Measurements from ENCODE around the gene KANK2.

KANK2 gene

DNA sequence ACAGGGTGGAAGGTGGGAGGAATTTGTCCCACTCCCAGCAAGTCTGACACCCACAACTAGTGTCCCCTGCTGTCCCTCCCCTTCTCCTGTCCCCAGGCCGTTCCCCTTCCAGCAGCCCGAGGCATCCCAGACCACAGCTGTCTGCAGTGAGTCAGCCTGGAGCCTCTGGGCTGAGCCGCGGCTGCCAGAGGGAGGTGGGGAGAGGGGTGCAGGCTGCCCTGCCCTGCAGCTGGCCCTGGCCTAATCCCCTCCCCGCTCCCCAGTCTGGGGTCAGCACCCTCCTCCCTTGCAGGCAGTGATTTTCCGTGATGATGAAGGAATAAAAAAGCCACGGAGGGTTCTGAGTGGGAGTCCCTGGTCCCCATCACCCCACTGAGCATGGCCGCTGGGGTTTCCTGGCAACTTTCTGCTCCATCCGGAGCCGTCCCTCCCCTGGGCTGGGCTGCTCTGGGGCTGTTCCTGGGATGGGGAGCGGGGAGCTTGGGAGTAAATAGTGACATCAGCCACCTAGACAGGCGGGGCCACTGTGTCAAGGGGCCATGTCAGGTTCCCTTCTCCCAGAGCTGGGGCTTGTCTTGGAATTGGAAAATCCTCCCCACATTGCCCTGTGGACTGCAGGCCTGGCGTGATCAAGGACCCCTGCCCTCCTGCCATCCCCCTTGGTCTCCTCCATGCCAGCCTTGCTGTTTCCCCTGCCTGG lies 58.6 kb downstream of the KANK2 start:
- H4K20me1 ChIP-seq (ENCODE audit: control insufficient read depth, insufficient read depth, low read depth, low read length) = no peaks in the 10 kb centered on the region
- no peaks in the 10 kb centered on the region for H3K79me2 ChIP-seq (ENCODE audit: control insufficient read depth, low read length)
- peaks cover 70% of the 10 kb centered on the region for H3K4me1 ChIP-seq (ENCODE audit: control insufficient read depth, low read length)
- no peaks in the 10 kb centered on the region for H3K9me3 ChIP-seq (ENCODE audit: control insufficient read depth, insufficient read depth, low read length)
- no peaks in the 10 kb centered on the region for H3K9me2 ChIP-seq (replicated peaks; ENCODE audit: control insufficient read depth, low read length)
- no peaks in the 10 kb centered on the region for H3K27me3 ChIP-seq (ENCODE audit: control insufficient read depth, low read length)
- peak overlapping the region; percentile 30 for H3K4me3 ChIP-seq (ENCODE audit: low read length)
- no peak for TF ChIP-seq EZH2phosphoT487 (IDR thresholded peaks at IDR 0.05; ENCODE audit: borderline replicate concordance, low read length)
- TF ChIP-seq, protein P1, sequence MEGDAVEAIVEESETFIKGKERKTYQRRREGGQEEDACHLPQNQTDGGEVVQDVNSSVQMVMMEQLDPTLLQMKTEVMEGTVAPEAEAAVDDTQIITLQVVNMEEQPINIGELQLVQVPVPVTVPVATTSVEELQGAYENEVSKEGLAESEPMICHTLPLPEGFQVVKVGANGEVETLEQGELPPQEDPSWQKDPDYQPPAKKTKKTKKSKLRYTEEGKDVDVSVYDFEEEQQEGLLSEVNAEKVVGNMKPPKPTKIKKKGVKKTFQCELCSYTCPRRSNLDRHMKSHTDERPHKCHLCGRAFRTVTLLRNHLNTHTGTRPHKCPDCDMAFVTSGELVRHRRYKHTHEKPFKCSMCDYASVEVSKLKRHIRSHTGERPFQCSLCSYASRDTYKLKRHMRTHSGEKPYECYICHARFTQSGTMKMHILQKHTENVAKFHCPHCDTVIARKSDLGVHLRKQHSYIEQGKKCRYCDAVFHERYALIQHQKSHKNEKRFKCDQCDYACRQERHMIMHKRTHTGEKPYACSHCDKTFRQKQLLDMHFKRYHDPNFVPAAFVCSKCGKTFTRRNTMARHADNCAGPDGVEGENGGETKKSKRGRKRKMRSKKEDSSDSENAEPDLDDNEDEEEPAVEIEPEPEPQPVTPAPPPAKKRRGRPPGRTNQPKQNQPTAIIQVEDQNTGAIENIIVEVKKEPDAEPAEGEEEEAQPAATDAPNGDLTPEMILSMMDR (IDR thresholded peaks at IDR 0.05; ENCODE audit: low read depth, low read length, poor library complexity, severe bottlenecking) = no peak
- peaks cover 22% of the 10 kb centered on the region for H3F3A ChIP-seq (ENCODE audit: control insufficient read depth, insufficient read depth)
- peak overlapping the region; percentile 60 for H3K4me2 ChIP-seq (ENCODE audit: low read length)
- peak overlapping the region; percentile 70 for H3K27ac ChIP-seq (ENCODE audit: low read depth, low read length)
- H3K36me3 ChIP-seq (ENCODE audit: control insufficient read depth, low read length) = peaks cover 4% of the 10 kb centered on the region

DNA sequence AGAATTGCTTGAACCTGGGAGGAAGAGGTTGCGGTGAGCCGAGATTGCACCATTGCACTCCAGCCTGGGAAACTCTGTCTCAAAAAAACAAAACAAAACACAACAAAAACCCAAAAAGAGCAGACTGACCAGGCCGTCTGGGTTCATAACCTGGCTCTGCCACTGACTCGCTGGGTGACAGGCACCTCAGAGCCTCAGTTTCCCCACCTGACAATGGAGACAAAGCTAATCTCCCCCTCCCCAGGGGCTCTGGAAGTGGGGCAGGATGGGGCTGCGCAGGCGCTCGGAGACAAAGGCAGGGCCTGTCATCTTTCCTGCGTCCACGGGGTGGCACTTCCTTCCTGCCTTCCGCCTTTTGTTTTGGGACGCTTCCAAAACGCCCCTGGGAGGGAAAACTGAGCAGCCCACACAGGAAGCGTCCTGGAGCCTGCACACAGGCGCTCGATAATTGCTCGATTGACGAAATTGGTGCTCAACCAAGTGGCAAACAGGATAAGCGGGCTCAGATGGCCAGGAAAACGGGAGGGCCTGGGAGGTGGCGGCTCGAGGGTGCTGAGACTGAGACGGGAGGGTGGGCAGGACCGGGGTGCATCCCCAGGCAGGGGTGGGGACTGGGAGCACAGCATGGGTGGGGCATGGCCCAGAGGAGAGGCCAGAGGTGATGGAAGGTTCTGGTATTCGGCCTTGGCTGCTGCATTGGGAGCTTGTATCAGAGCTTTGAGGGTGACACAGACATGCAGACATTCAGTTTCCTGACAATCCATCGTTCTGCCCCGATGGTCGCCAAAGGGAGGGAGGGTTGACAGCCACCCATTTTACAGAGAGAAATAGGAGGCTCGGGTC lies 59.6 kb downstream of the KANK2 start:
- H3K4me3 ChIP-seq (ENCODE audit: low read length) = peak overlapping the region; percentile 67
- H3K27me3 ChIP-seq (ENCODE audit: control insufficient read depth, low read length) = no peaks in the 10 kb centered on the region
- H3K9me3 ChIP-seq (ENCODE audit: control insufficient read depth, insufficient read depth, low read length) = no peaks in the 10 kb centered on the region
- H3K27ac ChIP-seq (ENCODE audit: low read depth, low read length) = 0 out of 2 replicates have a peak overlapping the region, but pooled peaks have one; percentile 8
- peaks cover 2% of the 10 kb centered on the region for H3K36me3 ChIP-seq (ENCODE audit: control insufficient read depth, low read length)
- H3K4me1 ChIP-seq (ENCODE audit: control insufficient read depth, low read length) = peaks cover 60% of the 10 kb centered on the region
- H3K4me2 ChIP-seq (ENCODE audit: low read length) = peak overlapping the region; percentile 82
- TF ChIP-seq, protein P1 (IDR thresholded peaks at IDR 0.05; ENCODE audit: low read depth, low read length, poor library complexity, severe bottlenecking) = peak; percentile 78
- no peak for TF ChIP-seq EZH2phosphoT487 (IDR thresholded peaks at IDR 0.05; ENCODE audit: borderline replicate concordance, low read length)
- H3F3A ChIP-seq (ENCODE audit: control insufficient read depth, insufficient read depth) = peaks cover 29% of the 10 kb centered on the region
- no peaks in the 10 kb centered on the region for H4K20me1 ChIP-seq (ENCODE audit: control insufficient read depth, insufficient read depth, low read depth, low read length)
- H3K79me2 ChIP-seq (ENCODE audit: control insufficient read depth, low read length) = no peaks in the 10 kb centered on the region
- H3K9me2 ChIP-seq (replicated peaks; ENCODE audit: control insufficient read depth, low read length) = no peaks in the 10 kb centered on the region

DNA sequence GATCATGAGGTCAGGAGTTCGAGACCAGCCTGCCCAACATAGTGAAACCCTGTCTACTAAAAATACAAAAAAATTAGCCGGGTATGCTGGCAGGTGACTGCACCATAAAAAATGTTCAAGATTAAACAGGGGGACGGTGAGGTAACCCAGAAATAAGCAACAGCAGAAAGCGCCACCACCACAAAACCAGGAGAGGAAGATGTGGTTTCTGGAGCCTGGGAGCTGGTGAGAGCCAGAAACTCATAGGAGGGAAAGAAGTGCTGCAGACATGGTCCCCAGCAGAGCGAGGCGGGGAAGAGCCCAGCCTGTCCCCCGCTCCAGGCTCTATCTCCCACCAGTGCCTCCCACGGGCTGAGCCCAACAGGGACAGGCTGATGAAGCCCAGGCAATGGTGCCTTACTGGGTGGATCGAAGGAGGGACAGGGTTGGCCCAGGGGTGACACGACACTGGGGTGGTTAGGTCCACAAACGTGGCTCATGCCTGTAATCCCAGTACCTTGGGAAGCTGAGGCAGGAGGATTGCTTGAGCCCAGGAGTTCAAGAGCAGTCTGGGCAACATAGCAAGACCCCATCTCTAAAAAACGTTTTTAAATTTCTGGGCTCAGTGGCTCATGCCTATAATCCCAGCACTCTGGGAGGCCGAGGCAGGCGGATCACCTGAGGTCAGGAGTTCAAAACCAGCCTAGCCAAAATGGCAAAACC lies 60.8 kb downstream of the KANK2 start:
- Histone ChIP-seq H3K79me2 (ENCODE audit: control insufficient read depth, low read length) (no peaks in the 10 kb centered on the region; the same call in 1 of the 2 replicates), H3F3A (ENCODE audit: control insufficient read depth, insufficient read depth) (peaks cover 31% of the 10 kb centered on the region), H3K36me3 (ENCODE audit: control insufficient read depth, low read length) (peaks cover 13% of the 10 kb centered on the region), H3K27me3 (ENCODE audit: control insufficient read depth, low read length) (no peaks in the 10 kb centered on the region), H3K27ac (ENCODE audit: low read depth, low read length) (no peak overlapping the region), H3K9me3 (ENCODE audit: control insufficient read depth, insufficient read depth, low read length) (no peaks in the 10 kb centered on the region), H3K4me2 (ENCODE audit: low read length) (no peak overlapping the region), H4K20me1 (ENCODE audit: control insufficient read depth, insufficient read depth, low read depth, low read length) (peaks cover under 1% of the 10 kb centered on the region; the same call in 1 of the 2 replicates), H3K4me1 (ENCODE audit: control insufficient read depth, low read length) (peaks cover 54% of the 10 kb centered on the region), H3K9me2 (replicated peaks; ENCODE audit: control insufficient read depth, low read length) (no peaks in the 10 kb centered on the region), H3K4me3 (ENCODE audit: low read length) (no peak overlapping the region)
- TF ChIP-seq, protein P1 (IDR thresholded peaks at IDR 0.05; ENCODE audit: low read depth, low read length, poor library complexity, severe bottlenecking) = no peak
- no peak for TF ChIP-seq EZH2phosphoT487 (IDR thresholded peaks at IDR 0.05; ENCODE audit: borderline replicate concordance, low read length)
